HepG2 (cell line): ENCODE results near the gene HOXD4. TPM values are rescaled to one million over a fixed set of nuclear protein-coding genes. Genes with fewer than 3 reads are reported as not detected.

Experiments used
- AGO1 ChIP-seq: fragments of 200-400 bp; formaldehyde crosslinking; IDR thresholded peaks from 2 replicates; pipeline ENCODE4 v1.6.1; 2017; ENCODE audit warnings: mild to moderate bottlenecking, low read depth, low read length, moderate library complexity; ENCODE audit not compliant: poor library complexity, severe bottlenecking
- BCL3 ChIP-seq: sonication (generic); formaldehyde crosslinking; IDR thresholded peaks from 2 replicates; pipeline ENCODE4 v1.5.1; 2020; ENCODE audit warnings: mild to moderate bottlenecking, missing genetic modification reagents, moderate library complexity
- CCAR2 ChIP-seq: fragments of 200-400 bp; formaldehyde crosslinking; optimal IDR thresholded peaks from 2 replicates; pipeline ENCODE3; 2018; ENCODE audit warnings: low read depth, mild to moderate bottlenecking, low read length, moderate library complexity
- DPF2 ChIP-seq: sonication (generic); formaldehyde crosslinking; IDR thresholded peaks from 2 replicates; pipeline ENCODE4 v1.4.0; 2020; ENCODE audit warnings: mild to moderate bottlenecking, low read depth, missing genetic modification reagents, borderline replicate concordance
- MATR3 ChIP-seq: sonication (generic); formaldehyde crosslinking; IDR thresholded peaks from 2 replicates; pipeline ENCODE4 v1.4.0; 2020; ENCODE audit warnings: missing genetic modification reagents
- MED8 ChIP-seq: sonication (generic); formaldehyde crosslinking; IDR thresholded peaks from 2 replicates; pipeline ENCODE4 v1.8.1; 2023; ENCODE audit warnings: mild to moderate bottlenecking, missing genetic modification reagents; ENCODE audit not compliant: insufficient replicate concordance
- POLR2AphosphoS2 ChIP-seq: IDR thresholded peaks from 2 replicates; pipeline ENCODE4 v1.6.1; 2011; ENCODE audit warnings: low read depth, low read length, improper control_type of control experiment
- RORA ChIP-seq: sonication (generic); formaldehyde crosslinking; IDR thresholded peaks from 2 replicates; pipeline ENCODE4 v1.5.0; 2020; ENCODE audit warnings: mild to moderate bottlenecking, missing genetic modification reagents, moderate library complexity
- SNAPC4 ChIP-seq: sonication (generic); formaldehyde crosslinking; IDR thresholded peaks from 2 replicates; pipeline ENCODE4 v1.4.0; 2020; ENCODE audit warnings: mild to moderate bottlenecking, missing genetic modification reagents
- TEAD3 ChIP-seq: optimal IDR thresholded peaks from 2 replicates; pipeline ENCODE3; 2016; ENCODE audit warnings: borderline replicate concordance
- UBTF ChIP-seq: sonication (generic); formaldehyde crosslinking; IDR thresholded peaks from 2 replicates; pipeline ENCODE4 v1.4.0; 2020; ENCODE audit warnings: mild to moderate bottlenecking, missing genetic modification reagents
- ZBTB39 ChIP-seq: sonication (generic); formaldehyde crosslinking; IDR thresholded peaks from 2 replicates; pipeline ENCODE4 v1.5.0; 2020; ENCODE audit warnings: missing genetic modification reagents
- ZKSCAN8 ChIP-seq: IDR thresholded peaks from 2 replicates; pipeline ENCODE4 v1.6.1; 2016; ENCODE audit warnings: borderline replicate concordance, missing genetic modification reagents, missing compliant biosample characterization
- ZNF12 ChIP-seq: sonication (generic); formaldehyde crosslinking; IDR thresholded peaks from 2 replicates; pipeline ENCODE4 v1.5.0; 2020; ENCODE audit warnings: missing genetic modification reagents
- ZNF143 ChIP-seq: sonication (generic); formaldehyde crosslinking; IDR thresholded peaks from 2 replicates; pipeline ENCODE4 v1.4.0; 2020; ENCODE audit warnings: missing genetic modification reagents
- ZNF614 ChIP-seq: IDR thresholded peaks from 2 replicates; pipeline ENCODE4 v1.6.1; 2018; ENCODE audit warnings: missing biosample characterization, missing genetic modification reagents, inconsistent platforms, borderline replicate concordance
- ZNF615 ChIP-seq: sonication (generic); formaldehyde crosslinking; IDR thresholded peaks from 2 replicates; pipeline ENCODE4 v1.5.0; 2020; ENCODE audit warnings: mild to moderate bottlenecking, missing genetic modification reagents, borderline replicate concordance
- polyA plus RNA-seq, 8 experiments: library from polyadenylated mRNA; depleted of rRNA in 3 of 8; stranded (reverse) in 7 of 8; unstranded in 1 of 8; fragments of >200 nt; fragmentation: Illumina TruSeq in 4 of 8; extraction: Trizol in 4 of 8; gene quantifications; 2 replicates each; pipeline versions ENCODE4 v1.2.1 to v1.2.3, GENCODE V29; 2011 to 2016; ENCODE audit warnings: low read depth in 4 of 8, missing spikeins in 1 of 8, mixed read lengths in 1 of 8; ENCODE audit not compliant: insufficient read depth in 1 of 8
- total RNA-seq, 5 experiments: library from RNA; depleted of rRNA; stranded (reverse); fragments of >200 nt; fragmentation: Illumina TruSeq; extraction: Trizol; gene quantifications; 2 replicates each; pipeline ENCODE4 v1.2.3, GENCODE V29; 2016; ENCODE audit warnings: low read depth in 1 of 5

The HOXD4 gene
- total and polyA plus RNA-seq, 2 of the 13 experiments (the other 11 are each of a cell fraction or from before 2014, with no cell fraction given) = not detected

GRCh38 chr2:176187200-176187898 lies 36.0 kb downstream of the HOXD4 start (continued):
- TF ChIP-seq UBTF = no peak
- TF ChIP-seq MATR3 = no peak
- TF ChIP-seq ZNF614 = peak; percentile 98
- TF ChIP-seq BCL3 (CRISPR knock-in tag) = no peak
- TF ChIP-seq DPF2 (CRISPR knock-in tag) = no peak; the same call in 1 of the 2 replicates
- no peak for TF ChIP-seq ZNF143 (CRISPR knock-in tag)
- TF ChIP-seq MED8 (CRISPR knock-in tag) = no peak
- no peak for TF ChIP-seq ZBTB39
- no peak; the same call in 1 of the 2 replicates for TF ChIP-seq ZNF12 (CRISPR knock-in tag)
- peak; percentile 85; the same call in 1 of the 2 replicates for TF ChIP-seq ZKSCAN8
- TF ChIP-seq AGO1 = no peak
- no peak for TF ChIP-seq TEAD3 (CRISPR knock-in tag)
- TF ChIP-seq CCAR2 = no peak
- TF ChIP-seq RORA (CRISPR knock-in tag) = peak; percentile 75; the same call in 1 of the 2 replicates
- no peak for TF ChIP-seq POLR2AphosphoS2
- no peak for TF ChIP-seq SNAPC4 (CRISPR knock-in tag)
- TF ChIP-seq ZNF615 (CRISPR knock-in tag) = no peak
